GM19438 (cell line): ENCODE results near the gene IMPA2.
A peak's percentile ranks its signal among the peaks of the same experiment; 100 is the strongest.

Source experiments
- ATAC-seq: cut with Tn5 transposase; IDR thresholded peaks from one replicate; pipeline ENCODE4 v1.9.1; 2021; ENCODE audit warnings: low read depth; ENCODE audit not compliant: unreplicated experiment

The IMPA2 gene

DNA sequence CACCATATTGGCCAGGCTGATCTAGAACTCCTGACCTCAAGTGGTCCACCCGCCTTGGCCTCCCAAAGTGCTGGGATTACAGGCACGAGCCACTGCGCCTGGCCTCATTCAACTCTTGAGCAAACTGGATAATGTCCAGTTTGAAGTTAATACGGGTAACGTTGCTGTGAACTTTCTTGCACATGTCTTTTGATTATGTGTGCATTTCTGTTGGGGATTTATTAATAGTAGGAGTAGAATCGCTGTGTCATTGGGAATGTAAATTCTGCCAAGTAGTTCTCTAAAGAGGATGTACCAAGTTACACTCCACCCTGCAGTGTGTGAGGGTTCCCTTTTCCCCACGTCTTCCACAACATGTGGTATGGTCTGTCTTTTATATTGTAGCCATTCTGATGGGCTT, 6.2 kb downstream of the IMPA2 start:
- ATAC-seq = no peak

DNA sequence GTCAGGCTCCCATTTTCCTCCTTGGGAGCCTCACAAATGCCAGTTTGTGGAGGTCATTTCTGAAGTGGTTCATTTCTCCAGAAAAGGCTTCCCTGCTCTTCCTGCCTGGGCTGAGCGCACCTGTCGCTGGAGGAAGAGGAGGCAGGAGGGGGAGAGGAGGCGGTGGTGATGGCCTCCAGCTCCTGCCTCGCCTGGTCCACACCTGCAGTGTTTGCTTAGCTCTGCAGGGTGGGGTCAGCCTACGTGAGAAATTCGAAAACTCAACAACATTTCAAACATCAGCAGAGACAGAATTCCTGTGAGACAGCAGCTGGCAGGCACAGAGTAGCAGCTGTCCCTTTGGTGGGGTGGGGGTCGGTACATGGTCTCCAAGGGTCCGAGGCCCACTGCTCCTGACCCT, 7.9 kb downstream of the IMPA2 start:
- no peak for ATAC-seq

- no peak for ATAC-seq
Observed at GRCh38 chr18:11989966-11990380, 8.7 kb downstream of the IMPA2 start.

DNA sequence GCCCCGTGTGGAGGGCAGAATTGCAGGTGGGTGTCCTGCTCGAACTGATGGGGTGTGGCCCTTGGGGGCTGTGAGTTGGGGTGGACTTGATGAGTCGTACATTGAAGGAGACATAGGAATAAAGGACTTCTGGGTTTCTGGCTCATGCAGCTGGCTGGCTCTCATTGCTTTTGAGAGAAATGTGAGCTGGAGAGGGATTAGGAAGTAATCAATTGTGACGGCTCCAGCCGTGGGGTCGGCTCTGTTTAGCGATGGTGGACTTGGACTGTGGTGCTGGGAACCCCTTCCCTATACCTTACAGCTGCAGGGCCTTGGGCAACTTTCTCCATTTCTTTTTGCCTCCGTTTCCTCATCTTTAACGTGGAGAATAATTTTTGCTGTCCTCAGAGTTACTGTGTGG, 9.2 kb downstream of the IMPA2 start:
- no peak for ATAC-seq

DNA sequence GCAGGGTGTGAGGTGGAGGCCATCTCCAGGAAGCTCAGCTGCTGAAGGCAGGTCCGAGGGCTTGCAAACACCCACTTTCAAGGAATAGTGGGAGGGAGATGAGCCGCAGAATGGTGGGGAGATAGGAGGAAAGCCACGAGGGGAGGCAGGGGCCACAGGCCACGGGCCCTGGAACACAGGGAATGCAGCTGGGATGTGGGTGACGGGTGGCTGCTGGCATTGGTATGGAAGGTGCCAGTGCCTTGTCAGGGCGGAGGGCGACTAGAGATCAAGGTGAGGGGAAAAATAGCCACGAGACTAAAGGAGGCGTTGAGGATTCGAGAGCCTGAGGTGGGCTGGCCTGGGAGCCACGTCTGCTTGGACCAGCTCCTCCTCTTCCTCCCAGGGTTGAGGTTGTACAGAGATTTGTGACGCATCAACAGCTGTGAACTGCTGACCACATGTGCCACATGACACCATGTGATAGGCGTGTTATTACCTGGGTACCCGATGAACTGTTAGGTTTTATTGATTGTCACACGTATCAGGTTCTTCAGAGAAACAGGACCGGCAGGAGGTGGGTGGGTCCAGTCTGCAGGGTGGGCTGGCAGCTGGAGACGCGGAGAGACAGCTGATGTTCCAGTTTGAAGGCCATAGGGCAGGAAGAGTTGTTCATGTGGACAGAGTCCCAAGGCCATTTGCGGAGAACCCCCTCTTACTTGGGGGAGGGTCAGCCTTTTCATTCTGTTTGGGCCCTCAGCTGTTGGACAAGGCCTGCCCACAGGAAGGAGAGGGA, 9.9 kb downstream of the IMPA2 start:
- ATAC-seq = no peak

DNA sequence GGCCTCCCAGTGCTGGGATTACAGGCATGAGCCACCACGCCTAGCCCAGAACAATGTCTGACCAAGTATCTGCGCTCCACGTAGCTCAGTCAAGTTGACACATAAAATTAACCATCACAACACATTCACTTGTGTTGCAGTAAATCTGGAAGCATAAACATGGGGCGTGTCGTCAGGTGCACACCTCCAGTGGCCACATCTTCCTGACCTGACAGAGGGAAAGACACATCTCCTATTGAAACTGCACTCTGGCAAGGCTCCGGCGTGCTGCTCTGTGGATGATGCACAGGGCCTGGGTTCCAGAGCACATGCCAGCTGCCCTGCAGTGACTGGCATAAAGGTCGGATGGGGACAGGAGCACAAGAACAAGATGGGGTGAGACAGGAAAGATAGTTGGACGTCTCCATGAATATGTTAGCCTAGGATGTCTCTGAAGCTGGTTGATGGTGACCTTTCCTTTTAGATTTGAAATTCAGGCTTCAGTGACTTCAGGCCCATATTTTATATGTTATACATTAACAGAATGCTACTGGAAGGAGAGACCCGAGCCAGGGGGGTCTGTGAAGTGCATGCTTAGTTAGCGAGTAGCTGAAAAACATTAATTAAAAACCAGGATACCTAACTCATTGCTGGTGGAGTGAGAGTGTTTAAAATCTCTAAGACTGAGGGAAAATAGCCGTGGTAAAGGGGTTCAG, 10.9 kb downstream of the IMPA2 start:
- no peak for ATAC-seq

GRCh38 chr18:11993264-11993916, 12.1 kb downstream of the IMPA2 start:
- ATAC-seq = no peak

DNA sequence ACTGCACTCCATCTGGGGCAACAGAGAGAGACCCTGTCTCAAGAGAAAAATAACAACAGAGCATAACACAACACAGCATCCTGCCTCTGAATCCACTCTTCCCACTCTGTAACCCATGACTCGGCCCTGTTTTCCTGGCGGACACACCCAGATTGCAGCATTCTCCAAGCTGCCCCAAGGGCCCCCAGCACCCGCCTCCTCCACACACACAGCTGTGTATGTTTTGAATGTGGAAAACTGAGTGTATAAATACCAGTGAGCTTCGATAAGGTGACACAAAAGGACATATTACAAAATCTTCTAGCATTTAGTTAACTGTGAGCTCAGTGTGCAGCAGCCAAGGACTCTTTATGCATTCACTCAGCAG, 13.0 kb downstream of the IMPA2 start:
- ATAC-seq = no peak

- ATAC-seq = no peak
Observed at GRCh38 chr18:11994703-11995444, 13.6 kb downstream of the IMPA2 start.

DNA sequence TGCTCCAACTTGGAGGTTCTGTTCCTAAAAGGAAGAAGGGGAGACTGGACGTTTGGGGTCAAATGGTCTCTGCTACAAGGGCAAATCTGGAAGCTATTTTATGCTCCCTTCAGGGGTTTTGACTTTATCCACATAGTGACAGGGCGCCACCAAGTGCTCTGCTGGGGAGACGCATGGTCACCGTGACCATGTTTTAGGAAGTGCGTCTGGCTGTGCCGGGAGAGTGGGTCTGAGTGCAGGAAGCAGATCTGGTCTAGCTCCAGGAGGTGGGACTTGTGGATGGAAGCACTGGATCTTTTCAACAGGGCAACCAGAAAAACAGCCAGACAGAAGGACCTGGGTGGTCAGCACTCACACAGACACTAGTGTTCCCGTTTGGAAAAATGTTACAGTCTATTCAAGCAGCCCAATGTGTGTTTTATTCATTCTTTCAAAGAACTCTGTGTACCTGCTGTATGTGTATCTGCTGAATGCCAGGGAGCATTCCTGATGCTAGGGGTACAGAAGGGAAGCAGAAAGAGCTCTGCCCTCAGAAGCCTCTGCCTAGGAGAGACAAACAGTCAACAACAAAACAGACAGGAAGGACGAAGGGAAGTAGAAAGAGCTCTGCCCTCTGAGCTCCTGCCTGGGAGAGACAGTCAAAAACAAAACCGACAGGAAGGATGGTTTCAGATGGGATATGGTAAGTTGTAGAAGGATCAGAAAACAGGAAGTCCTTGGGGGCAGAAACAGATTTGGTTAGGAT, 14.3 kb downstream of the IMPA2 start:
- peak; percentile 86 for ATAC-seq

- ATAC-seq = no peak
Observed at GRCh38 chr18:11996190-11996754, 15.0 kb downstream of the IMPA2 start.

- ATAC-seq = no peak
Observed at GRCh38 chr18:11996907-11997306, 15.6 kb downstream of the IMPA2 start.

DNA sequence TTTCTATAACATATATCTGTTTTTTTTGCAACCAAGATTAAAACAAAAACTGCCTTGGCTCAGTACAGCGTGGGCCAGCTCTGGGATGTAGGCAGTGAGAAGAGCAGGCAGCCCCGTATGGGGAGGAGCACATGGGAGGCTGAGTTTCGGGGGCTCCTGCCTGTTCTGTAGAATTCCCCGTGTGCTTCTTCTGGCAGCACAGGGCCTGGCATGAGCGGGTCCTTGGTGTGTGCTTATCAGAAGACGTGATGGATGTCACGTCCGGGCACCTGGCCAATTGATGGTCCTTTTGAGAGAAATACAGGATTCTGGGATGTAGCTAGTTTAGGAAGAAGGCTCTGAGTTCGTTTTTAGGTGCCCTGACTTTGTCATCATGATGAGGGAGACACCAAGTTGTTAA, 16.2 kb downstream of the IMPA2 start:
- no peak for ATAC-seq

- ATAC-seq = no peak
Observed at GRCh38 chr18:11998193-11998592, 16.9 kb downstream of the IMPA2 start.

DNA sequence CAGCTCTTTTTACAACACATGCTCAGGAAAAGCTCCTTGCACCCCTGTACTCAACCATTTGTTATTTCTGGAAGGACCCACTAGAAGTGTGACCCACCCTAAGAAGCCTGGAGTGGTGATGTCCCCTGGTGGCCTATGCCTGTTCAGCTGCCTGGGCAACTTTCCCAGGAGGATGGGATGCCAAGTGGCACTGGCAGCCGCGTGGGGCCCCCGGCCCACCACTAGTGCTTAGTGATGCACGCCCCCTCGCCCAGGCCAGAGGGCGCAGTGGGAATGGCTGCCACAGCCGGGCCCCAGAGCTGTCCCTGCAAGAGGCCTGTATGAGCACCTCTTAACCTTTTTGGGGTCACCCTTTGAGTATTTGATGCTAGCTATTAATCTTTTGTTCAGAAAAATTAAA, 18.1 kb downstream of the IMPA2 start:
- ATAC-seq = no peak

GRCh38 chr18:12000072-12000659, 18.9 kb downstream of the IMPA2 start:
- no peak for ATAC-seq

DNA sequence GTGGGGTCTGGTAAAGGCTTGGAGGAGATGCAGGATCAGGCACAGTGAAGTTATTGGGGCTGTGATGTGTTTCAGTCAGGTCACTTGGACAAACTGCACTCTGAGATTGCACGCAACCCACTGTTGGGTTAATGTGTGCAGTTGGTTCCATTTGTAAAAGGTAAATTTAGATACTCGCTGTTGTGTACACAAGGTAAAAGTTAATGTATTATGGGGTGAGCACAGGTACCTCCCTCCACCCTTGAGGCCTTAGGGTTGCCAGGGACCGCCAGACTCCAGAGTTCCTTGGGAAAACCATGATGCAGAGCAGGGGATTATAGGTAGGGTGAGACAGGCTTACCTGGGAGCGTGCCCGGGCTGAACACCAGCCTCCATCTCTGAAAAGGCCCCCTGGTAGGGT, 20.1 kb downstream of the IMPA2 start:
- no peak for ATAC-seq

DNA sequence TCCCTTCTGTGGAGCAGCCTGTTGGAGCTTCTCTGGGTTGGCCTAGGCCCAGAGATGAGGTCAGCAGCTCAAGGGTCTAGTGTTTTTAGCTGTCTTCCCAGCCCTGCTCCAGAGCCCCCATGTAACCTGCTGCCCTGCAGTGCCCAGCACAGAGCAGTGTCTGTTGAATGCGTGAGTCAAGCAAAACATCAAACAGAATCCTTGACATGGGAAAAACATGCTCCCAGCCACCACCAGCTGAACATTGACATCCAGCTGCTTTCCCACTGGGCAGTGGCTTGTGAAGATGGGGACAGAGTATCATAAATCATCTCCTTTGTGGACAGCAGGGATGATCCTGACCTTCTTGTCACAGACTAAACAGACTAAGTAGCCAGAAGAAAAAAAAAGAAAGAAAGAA, 22.6 kb downstream of the IMPA2 start:
- ATAC-seq = no peak

DNA sequence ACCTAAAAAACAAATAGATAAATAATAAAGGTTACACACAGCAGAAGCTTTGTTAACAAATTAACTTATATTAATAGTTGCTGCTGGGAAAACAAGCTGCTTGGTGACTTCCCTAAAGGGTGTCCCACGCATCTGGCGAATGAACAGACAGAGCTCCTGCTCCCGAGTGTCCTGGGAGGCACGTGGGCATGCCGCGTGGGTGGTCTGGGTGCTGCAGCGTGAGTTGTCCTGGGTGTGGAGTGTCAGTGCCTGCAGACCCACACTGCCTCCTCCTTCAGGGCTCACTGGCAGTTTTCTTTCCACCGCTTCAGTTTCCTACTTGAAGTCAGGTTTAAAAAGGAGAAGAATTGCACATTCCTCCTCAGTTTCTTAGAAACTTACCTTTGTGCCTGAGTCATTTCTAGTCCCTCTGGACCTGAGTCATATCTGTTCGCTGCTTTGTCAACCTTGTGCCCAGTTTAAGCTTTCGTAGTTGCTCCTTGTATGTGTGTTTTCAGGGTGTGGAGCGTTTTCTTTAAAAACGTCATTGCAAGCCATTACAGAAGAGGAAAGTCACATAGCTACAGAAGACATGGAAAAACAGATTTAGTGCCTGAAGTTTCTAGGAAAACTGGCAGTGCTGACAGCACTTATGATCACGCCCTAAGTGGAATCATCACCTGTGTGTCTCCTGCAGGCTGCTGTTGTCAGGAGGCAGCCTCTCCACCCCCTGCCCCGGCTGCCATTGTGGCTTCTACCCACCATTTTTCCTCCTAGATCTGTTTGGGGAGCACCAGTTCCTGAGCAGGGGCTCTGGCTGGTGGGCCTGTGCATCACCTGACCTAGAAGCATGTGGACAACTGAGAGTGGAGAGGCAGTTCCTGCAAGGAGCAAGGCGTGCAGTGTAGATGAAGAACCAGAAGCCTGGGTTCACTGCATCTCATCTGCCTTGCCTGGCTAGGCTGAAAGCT, 24.5 kb downstream of the IMPA2 start:
- ATAC-seq = peak; percentile 48
